ENCODE measurements around the gene PTGDS. TPM values are rescaled to one million over a fixed set of nuclear protein-coding genes. Genes with fewer than 3 reads are reported as not detected.

Gene PTGDS
- total and polyA plus RNA-seq, 10 of the 15 experiments (the other 5 are each of a cell fraction or from before 2014, with no cell fraction given) = not detected

DNA sequence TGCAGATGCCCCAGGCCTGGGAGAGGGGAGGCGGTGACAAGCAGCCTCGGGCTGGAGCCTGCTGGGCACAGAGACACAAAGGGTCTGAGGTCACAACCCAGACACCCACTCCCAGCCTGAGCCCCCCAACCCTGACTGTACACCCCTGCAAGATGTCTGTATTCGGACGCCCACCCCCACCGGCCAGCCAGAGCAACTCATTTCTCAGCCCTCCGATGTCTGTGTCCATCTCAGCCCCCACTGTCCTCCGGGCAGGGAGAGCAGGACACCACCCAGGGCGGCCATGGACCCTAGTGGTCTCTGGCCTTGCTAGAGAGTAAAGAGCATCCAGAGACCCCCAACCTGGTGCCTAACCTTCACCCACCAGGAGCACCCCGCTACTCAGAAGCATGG lies 21.4 kb upstream of the PTGDS start (continued):
- TF ChIP-seq PML (IDR thresholded peaks at IDR 0.05; ENCODE audit: low read length) (no peak), ZNF622 (IDR thresholded peaks at IDR 0.05) (no peak), KDM1A (IDR thresholded peaks at IDR 0.05; ENCODE audit: borderline replicate concordance) (no peak), RELA (IDR thresholded peaks at IDR 0.05; ENCODE audit: borderline replicate concordance, partially characterized antibody) (no peak)

GRCh38 chr9:136956604-136957003 lies 20.7 kb upstream of the PTGDS start:
- POLR2A ChIA-PET = no interaction called here
- intact Hi-C loops (cut with micrococcal nuclease; ENCODE audit: unreplicated experiment) (no loop called here), in situ Hi-C loops (cut with MboI) (no loop called here)
- no peak overlapping the region for H3K27ac ChIP-seq (ENCODE audit: control insufficient read depth, insufficient read depth)
- H4K20me1 ChIP-seq (ENCODE audit: control insufficient read depth, insufficient read depth) = no peaks in the 10 kb centered on the region
- no peaks in the 10 kb centered on the region for H3K79me2 ChIP-seq (ENCODE audit: control insufficient read depth, insufficient read depth, low read length)
- TF ChIP-seq, protein P1, sequence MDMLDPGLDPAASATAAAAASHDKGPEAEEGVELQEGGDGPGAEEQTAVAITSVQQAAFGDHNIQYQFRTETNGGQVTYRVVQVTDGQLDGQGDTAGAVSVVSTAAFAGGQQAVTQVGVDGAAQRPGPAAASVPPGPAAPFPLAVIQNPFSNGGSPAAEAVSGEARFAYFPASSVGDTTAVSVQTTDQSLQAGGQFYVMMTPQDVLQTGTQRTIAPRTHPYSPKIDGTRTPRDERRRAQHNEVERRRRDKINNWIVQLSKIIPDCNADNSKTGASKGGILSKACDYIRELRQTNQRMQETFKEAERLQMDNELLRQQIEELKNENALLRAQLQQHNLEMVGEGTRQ (IDR thresholded peaks at IDR 0.05; ENCODE audit: borderline replicate concordance, low read depth, low read length) = no peak
- TF ChIP-seq MYC (IDR thresholded peaks at IDR 0.05; ENCODE audit: insufficient read depth, insufficient read length, insufficient replicate concordance, low read length, severe bottlenecking) = no peak
- TF ChIP-seq, protein P2, sequence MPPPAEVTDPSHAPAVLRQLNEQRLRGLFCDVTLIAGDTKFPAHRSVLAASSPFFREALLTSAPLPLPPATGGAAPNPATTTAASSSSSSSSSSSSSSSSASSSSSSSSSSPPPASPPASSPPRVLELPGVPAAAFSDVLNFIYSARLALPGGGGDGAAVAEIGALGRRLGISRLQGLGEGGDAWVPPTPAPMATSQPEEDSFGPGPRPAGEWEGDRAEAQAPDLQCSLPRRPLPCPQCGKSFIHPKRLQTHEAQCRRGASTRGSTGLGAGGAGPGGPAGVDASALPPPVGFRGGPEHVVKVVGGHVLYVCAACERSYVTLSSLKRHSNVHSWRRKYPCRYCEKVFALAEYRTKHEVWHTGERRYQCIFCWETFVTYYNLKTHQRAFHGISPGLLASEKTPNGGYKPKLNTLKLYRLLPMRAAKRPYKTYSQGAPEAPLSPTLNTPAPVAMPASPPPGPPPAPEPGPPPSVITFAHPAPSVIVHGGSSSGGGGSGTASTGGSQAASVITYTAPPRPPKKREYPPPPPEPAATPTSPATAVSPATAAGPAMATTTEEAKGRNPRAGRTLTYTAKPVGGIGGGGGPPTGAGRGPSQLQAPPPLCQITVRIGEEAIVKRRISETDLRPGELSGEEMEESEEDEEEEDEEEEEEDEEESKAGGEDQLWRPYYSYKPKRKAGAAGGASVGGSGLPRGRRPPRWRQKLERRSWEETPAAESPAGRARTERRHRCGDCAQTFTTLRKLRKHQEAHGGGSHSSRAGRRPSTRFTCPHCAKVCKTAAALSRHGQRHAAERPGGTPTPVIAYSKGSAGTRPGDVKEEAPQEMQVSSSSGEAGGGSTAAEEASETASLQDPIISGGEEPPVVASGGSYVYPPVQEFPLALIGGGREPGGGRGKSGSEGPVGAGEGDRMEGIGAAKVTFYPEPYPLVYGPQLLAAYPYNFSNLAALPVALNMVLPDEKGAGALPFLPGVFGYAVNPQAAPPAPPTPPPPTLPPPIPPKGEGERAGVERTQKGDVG (CRISPR knock-in tag; IDR thresholded peaks at IDR 0.05) = no peak
- TF ChIP-seq SMARCA5 (IDR thresholded peaks at IDR 0.05) = no peak
- no peak for TF ChIP-seq ZNF274 (IDR thresholded peaks at IDR 0.05; ENCODE audit: insufficient read depth, insufficient read length)
- TF ChIP-seq BRCA1 (IDR thresholded peaks at IDR 0.05; ENCODE audit: low read depth, low read length) = no peak
- TF ChIP-seq LARP7 (IDR thresholded peaks at IDR 0.05) = no peak
- TF ChIP-seq RELA (IDR thresholded peaks at IDR 0.05; ENCODE audit: borderline replicate concordance, partially characterized antibody) = no peak
- WGBS (ENCODE audit: insufficient coverage, insufficient replicate concordance, low lambda C conversion rate, missing lambda C conversion rate) = 37% methylated on average over 4 of the region's 4 CpGs
- SMC1A ChIA-PET (ENCODE audit: uncharacterized antibody, unreplicated experiment) = interaction anchor here (0.7 kb wide), 1 partner anchor 352 kb away, joined by 3 read pairs; no protein-coding TSS in a partner anchor
- CTCF ChIA-PET = no interaction called here
- no peak overlapping the region for H3K4me3 ChIP-seq
- no peaks in the 10 kb centered on the region for H3K36me3 ChIP-seq (ENCODE audit: control insufficient read depth in 2 of 2, insufficient read depth in 2 of 2, low read length in 1 of 2)
- no peaks in the 10 kb centered on the region for H3K27me3 ChIP-seq (replicated peaks in 1 of 2; ENCODE audit: control insufficient read depth in 2 of 2, insufficient read depth in 2 of 2, low read length in 1 of 2)
- H3K9me3 ChIP-seq (replicated peaks; ENCODE audit: control insufficient read depth, insufficient read depth, low read length) = no peaks in the 10 kb centered on the region
- FAIRE-seq = no peak
- no peak for DNase-seq (ENCODE audit: low read depth, low spot score)
- ATAC-seq = no peak
- RAD21 ChIA-PET (ENCODE audit: unreplicated experiment) = no interaction called here
- H3K4me1 ChIP-seq (ENCODE audit: control insufficient read depth, insufficient read depth, low read length) = no peaks in the 10 kb centered on the region
- H3K4me2 ChIP-seq (ENCODE audit: control insufficient read depth, insufficient read depth) = no peak overlapping the region
- H2AFZ ChIP-seq (ENCODE audit: control insufficient read depth, low read depth, low read length) = no peak overlapping the region
- BruUV-seq (replicated peaks) = no TSS peak
- no peak overlapping the region for H3K9ac ChIP-seq (ENCODE audit: control insufficient read depth, insufficient read depth, low read length)
